Ovary (tissue), 9 donors: ENCODE data around the gene MYMK. TPM values are rescaled to one million over a fixed set of nuclear protein-coding genes. Genes with fewer than 3 reads are reported as not detected.
A peak's percentile ranks its signal among the peaks of the same experiment; 100 is the strongest.

ENCODE experiments used
- DNase-seq, 5 donors: peaks; one replicate each; pipeline ENCODE4 v3.0.0-alpha.2; 2019 to 2020
- H3K27ac ChIP-seq, 2 donors: fragments of 200-600 bp; one replicate each; pipeline versions ENCODE4 v1.5.1 to v1.8.0; 2019 to 2022
- H3K27me3 ChIP-seq: fragments of 200-600 bp; one replicate; pipeline ENCODE4 v1.8.0; 2022
- H3K36me3 ChIP-seq: fragments of 200-600 bp; sonication (generic); one replicate; pipeline ENCODE4 v1.5.1; 2019
- H3K4me1 ChIP-seq: one replicate; pipeline ENCODE4 v1.8.1; 2013; ENCODE audit warnings: mild to moderate bottlenecking, moderate library complexity; ENCODE audit not compliant: insufficient read depth
- H3K4me3 ChIP-seq: fragments of 200-600 bp; sonication (generic); one replicate; pipeline ENCODE4 v1.5.1; 2017
- H3K9me3 ChIP-seq, 2 donors: fragments of 200-600 bp in 1 of 2; sonication (generic) in 1 of 2; one replicate each; pipeline versions ENCODE4 v1.5.1 to v1.8.1; 2013 to 2019; ENCODE audit warnings: mild to moderate bottlenecking in 1 of 2, moderate library complexity in 1 of 2
- CTCF ChIP-seq, 3 donors: fragments of 450-650 bp in 2 of 3; fragments of 200-600 bp in 1 of 3; IDR thresholded peaks; one replicate each; pipeline versions ENCODE4 v1.5.1 to v1.8.0; 2016 to 2022; ENCODE audit warnings: antibody characterized with exemption in 3 of 3, mild to moderate bottlenecking in 1 of 3
- EP300 ChIP-seq: sonication (generic); formaldehyde crosslinking; IDR thresholded peaks from one replicate; pipeline ENCODE4 v1.6.1; 2017; ENCODE audit warnings: antibody characterized with exemption
- POLR2A ChIP-seq: fragments of 450-650 bp; IDR thresholded peaks from one replicate; pipeline ENCODE4 v1.6.1; 2017; ENCODE audit warnings: antibody characterized with exemption, mild to moderate bottlenecking, moderate library complexity
- WGBS, 3 donors: extraction: QIAGEN DNeasy Blood & Tissue Kit in 1 of 3; methylation state at CpG; one replicate each; pipeline versions ENCODE4 v1.1.5 to v1.1.7; 2013 to 2017; 5-methylcytosine and 5-hydroxymethylcytosine counted together
- intact Hi-C, 4 donors: fragments of 100-400 bp; cut with DNase I; formaldehyde crosslinking; loops; one replicate each; pipeline versions ENCODE4 v1.11.0 to v1.15.1; 2022 to 2023
- polyA plus RNA-seq, 2 donors: library from polyadenylated mRNA; stranded (reverse); fragments of 200-250 nt in 1 of 2; fragments of 350-450 nt in 1 of 2; fragmentation: Illumina TruSeq in 1 of 2; extraction: RNeasy Lipid Tissue Mini Kit (QIAGEN cat#74804) in 1 of 2; gene quantifications; one replicate each; pipeline ENCODE4 v1.2.3, GENCODE V29; 2013 to 2014
- total RNA-seq, 7 donors: library from RNA; depleted of rRNA in 2 of 7; stranded (reverse); fragments of >200 nt in 2 of 7; fragmentation: NEBNext Ultra II Directional in 3 of 7; extraction: Animal tissue kit (Norgen Biotek cat#: 25700) in 3 of 7; gene quantifications; one replicate each; pipeline versions ENCODE4 v1.1.0 to v1.2.4, GENCODE V29; 2016 to 2023
- donor health status: DM: no; HTN: no; CAD: no; lungs with moderate emphysema.
- donor health status: DM: no; HTN: no; CAD: no.
- donor health status: Bipolar disorder and iron deficiency.
- donor health status: DM: yes; HTN: yes; CAD: no.
- donor health status: DM: no; HTN: no; CAD: no.
- donor health status: DM: yes; HTN: yes; CAD: no.

The MYMK gene
- total and polyA plus RNA-seq, 9 donors: not detected

- Histone ChIP-seq H3K27ac (peak overlapping the region in 1 of 2 donors; percentile 48), H3K9me3 (no peaks in the 10 kb centered on the region), H3K4me3 (no peak overlapping the region), H3K4me1 (peaks cover 14% of the 10 kb centered on the region), H3K36me3 (no peaks in the 10 kb centered on the region), H3K27me3 (no peaks in the 10 kb centered on the region)
- intact Hi-C loops: loop anchor here in 1 of 4 donors (10.0 kb wide), 1 partner anchor 198 kb away; no protein-coding TSS in a partner anchor
- no peak for TF ChIP-seq EP300
- TF ChIP-seq CTCF (IDR thresholded peaks at IDR 0.05): no peak
- TF ChIP-seq POLR2A: no peak
- 65 to 73% (median 66%) methylated on average over 11 of the region's 11 CpGs for WGBS, 3 donors
- DNase-seq: peak in 1 of 5 donors; percentile 37
These were observed 8.4 kb downstream of the MYMK start for GRCh38 chr9:133516256-133516960.

- intact Hi-C loops: loop anchor here in 1 of 4 donors (10.0 kb wide), 1 partner anchor 199 kb away; no protein-coding TSS in a partner anchor
- no peak for TF ChIP-seq POLR2A
- H3K9me3 ChIP-seq: no peaks in the 10 kb centered on the region
- H3K4me3 ChIP-seq: no peak overlapping the region
- peak overlapping the region in 1 of 2 donors; percentile 48 for H3K27ac ChIP-seq
- no peaks in the 10 kb centered on the region for H3K36me3 ChIP-seq
- peaks cover 14% of the 10 kb centered on the region for H3K4me1 ChIP-seq
- 81 to 85% (median 84%) methylated on average over 17 of the region's 17 CpGs for WGBS, 3 donors
- no peaks in the 10 kb centered on the region for H3K27me3 ChIP-seq
- peak in 1 of 5 donors; percentile 31 for DNase-seq
These were observed 9.0 kb downstream of the MYMK start for GRCh38 chr9:133515615-133516255.

- peak in 1 of 5 donors; percentile 34 for DNase-seq
- Histone ChIP-seq H3K27ac (peak overlapping the region in 1 of 2 donors; percentile 48), H3K9me3 (no peaks in the 10 kb centered on the region), H3K36me3 (no peaks in the 10 kb centered on the region), H3K27me3 (no peaks in the 10 kb centered on the region), H3K4me3 (no peak overlapping the region), H3K4me1 (peaks cover 14% of the 10 kb centered on the region)
- WGBS, 3 donors: 91 to 97% (median 94%) methylated on average over 9 to 10 of the region's 10 CpGs
- TF ChIP-seq CTCF (IDR thresholded peaks at IDR 0.05): no peak
- TF ChIP-seq POLR2A: no peak
- TF ChIP-seq EP300: no peak
- intact Hi-C loops: loop anchor here in 1 of 4 donors (10.0 kb wide), 1 partner anchor 200 kb away; no protein-coding TSS in a partner anchor
These were observed 9.5 kb downstream of the MYMK start for GRCh38 chr9:133515240-133515610.

GRCh38 chr9:133514460-133515239 is 10.1 kb downstream of the MYMK start:
- Histone ChIP-seq H3K36me3 (no peaks in the 10 kb centered on the region), H3K27me3 (no peaks in the 10 kb centered on the region), H3K4me1 (peaks cover 16% of the 10 kb centered on the region), H3K27ac (peak overlapping the region in 1 of 2 donors; percentile 48), H3K9me3 (no peaks in the 10 kb centered on the region), H3K4me3 (no peak overlapping the region)
- intact Hi-C loops: loop anchor here in 1 of 4 donors (10.0 kb wide), 1 partner anchor 200 kb away; no protein-coding TSS in a partner anchor
- peak; percentile 74 to 88 (median 77) for DNase-seq
- WGBS, 3 donors: 22 to 43% (median 24%) methylated on average over 13 to 14 of the region's 14 CpGs
- TF ChIP-seq EP300: no peak
- TF ChIP-seq CTCF (IDR thresholded peaks at IDR 0.05): no peak
- no peak for TF ChIP-seq POLR2A
